HG02610 (cell line): ENCODE results near the gene ANKRD55.
"Not testable (repeated sequence)": the region's sequence is repeated elsewhere in the genome, so short reads cannot be mapped to it uniquely, and the experiment has no call there.

Experiments
- ATAC-seq: cut with Tn5 transposase; IDR thresholded peaks from one replicate; pipeline ENCODE4 v1.9.1; 2021; ENCODE audit warnings: mild to moderate bottlenecking, moderate library complexity; ENCODE audit not compliant: unreplicated experiment

Gene ANKRD55

DNA sequence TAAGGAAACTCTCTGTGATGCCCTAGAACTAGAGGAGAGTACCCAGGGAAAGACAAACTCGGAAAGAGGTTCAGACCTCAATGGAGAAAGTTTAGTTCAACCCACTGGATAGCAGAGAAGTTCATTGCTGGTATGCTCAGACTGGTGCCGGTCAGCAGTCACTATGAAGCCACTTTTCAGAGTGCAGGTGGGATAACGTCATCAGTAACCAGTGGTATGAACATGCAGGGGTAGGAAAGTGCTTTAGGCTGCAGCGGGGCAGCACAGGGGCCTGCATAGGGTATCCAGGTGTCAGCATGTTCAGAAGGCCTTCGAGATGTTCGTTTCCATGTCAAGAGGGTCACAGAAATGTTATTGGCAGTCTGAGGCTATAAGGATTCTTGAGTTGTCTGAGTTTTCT lies 20.8 kb upstream of the ANKRD55 start:
- ATAC-seq, result no peak

DNA sequence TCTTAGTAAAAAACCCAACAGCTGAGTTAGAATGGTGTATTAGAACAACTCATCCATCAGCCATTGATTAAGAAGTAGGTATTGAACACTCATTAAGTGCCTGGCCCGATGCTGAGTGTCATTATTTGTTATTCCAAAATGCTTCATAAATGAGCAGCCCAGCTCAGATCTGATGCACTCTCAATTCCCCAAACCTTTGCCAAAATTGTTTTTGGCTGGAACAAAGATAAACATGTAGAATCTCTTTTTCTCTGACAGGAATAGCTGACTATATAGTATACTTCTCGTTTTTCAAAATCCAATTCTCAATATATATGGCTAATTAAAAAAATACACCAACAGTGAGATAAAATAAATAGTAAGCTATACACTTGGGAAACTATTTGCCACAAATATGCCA lies 20.0 kb upstream of the ANKRD55 start:
- no peak for ATAC-seq

DNA sequence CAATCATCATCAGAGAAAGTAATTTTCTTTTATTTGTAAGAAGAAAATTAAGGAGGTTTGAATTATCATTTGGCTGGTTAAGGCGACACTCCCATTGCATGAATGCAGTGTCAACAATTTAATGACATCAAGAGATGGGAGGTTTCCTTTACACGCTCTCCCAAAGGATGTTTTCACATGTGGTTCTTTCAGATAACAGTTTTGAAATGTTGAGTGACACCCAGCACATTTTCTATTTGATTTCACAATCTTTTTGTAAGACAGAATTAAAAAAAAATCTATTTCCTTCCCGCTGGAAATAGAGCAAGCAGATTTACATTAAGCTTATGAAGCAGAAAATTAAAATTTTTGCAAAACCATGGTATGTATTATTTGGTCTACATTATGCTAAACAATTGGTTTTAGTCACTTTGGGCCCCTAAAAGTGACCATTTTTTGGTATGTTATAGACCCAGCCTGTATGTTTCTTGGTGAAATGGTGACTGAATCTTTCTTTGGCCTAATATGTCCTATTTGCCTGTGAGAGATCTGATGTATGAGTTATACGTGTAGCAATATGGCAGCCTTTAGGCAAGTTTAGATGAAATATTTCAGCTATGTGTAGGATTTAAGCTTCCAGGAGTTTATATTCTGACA lies 18.9 kb upstream of the ANKRD55 start:
- ATAC-seq, result no peak

DNA sequence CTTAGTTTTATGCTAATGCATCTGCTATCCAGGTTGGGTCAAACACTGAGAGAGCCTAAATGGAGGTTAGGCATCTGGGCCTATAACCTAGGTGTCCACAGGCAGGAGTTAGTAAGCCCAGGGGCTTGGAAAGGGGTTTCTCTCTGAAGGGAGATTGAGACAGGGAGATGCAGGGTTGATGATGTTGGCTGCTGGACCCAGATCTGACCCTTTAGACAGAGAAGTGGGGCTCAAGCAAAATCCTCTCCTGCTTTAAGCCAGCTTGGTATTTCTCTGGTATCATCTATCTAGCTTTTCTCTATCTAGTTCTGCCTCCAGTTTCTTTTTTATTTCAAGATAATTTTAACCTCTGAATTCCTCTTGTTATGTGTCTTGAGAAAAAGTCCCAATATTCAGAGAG lies 18.3 kb upstream of the ANKRD55 start:
- ATAC-seq, result no peak

DNA sequence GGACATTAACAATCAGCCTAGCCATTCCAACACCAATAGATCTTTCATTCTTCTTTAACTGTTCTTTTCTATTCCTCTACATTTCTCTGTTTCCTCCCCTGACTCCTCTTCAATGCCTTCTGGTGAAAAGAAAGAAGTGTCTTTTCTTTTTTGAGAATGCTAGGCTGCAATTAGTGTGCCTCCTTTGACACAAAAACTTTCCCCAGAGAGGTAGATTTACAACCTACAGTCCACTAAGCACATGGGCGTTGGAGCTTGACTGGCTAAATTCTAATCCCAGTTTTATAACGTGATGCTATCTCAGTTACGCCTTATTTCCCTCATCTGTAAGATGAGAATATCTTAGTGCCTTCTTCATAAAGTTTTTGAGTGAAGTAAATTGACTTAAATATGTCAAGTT lies 16.9 kb upstream of the ANKRD55 start:
- no peak for ATAC-seq

DNA sequence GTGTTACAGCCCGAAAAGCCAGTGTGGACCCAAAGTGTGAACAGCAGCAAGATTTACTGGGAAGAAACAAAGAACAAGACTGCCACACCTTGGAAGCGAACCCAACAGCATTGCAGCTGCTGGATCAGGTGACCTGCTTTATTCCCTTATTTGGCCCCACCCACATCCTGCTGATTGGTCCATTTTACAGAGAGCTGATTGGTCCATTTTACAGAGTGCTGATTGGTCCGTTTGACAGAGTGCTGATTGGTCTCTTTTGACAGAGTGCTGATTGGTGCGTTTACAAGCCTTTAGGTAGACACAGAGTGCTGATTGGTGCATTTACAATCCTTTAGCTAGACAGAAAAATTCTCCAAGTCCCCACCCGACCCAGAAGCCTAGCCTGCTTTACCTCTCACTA lies 16.0 kb upstream of the ANKRD55 start:
- not testable (repeated sequence) for ATAC-seq

DNA sequence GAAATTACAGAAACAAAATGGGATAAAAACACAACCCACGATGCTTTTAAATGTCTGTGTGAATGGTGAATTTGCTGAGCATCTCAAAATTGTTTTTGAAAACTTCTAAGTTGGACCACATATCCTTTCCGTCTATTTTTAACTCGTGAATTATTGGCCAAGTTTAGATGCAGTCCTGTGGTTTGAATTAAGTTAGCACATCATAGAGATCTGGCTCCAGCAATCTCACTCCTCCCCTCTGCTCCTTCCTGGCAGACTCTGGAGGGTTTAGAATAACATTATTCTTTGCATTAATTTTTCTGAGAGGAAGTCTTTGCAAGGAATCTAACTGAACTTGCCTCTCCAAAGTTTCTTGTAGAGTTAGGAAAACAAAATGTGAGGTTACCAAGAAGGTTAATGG lies 14.5 kb upstream of the ANKRD55 start:
- no peak for ATAC-seq

DNA sequence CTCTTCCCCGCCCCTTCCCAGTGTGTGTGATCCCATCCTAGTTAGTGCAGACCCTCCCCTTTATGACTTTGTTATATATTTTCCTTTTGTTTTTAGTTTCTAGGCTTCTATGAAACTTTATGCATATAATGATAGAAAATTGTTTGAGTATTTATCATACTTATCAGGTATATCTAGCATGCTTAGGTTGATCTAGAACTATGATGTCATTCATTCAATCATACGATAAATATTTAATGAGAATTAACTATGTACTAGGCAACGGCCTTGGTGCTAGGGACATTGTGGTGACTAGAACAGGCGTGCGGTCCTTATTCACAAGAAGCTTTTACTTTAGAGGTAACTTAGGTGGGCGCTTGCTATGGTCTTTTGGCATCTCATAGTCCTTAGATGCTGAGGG lies 13.6 kb upstream of the ANKRD55 start:
- ATAC-seq, result no peak

DNA sequence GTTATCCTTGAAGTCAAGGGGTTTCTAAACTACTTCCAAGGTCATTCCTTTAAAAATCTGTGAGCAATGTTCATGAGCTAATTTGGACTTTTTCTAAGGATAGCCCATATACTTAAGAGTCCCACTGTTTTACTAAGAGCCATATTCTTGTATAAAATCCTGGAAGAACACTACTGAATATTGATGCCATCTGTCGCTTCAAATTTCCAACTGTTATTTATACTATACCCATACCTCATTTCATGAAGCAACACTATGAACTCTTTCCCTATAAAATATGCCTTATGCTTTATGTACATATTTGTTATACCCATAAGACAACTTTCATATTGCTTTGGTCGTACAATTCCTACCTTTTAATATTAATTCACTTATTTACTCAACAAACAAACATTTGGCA lies 12.4 kb upstream of the ANKRD55 start:
- ATAC-seq, result no peak

DNA sequence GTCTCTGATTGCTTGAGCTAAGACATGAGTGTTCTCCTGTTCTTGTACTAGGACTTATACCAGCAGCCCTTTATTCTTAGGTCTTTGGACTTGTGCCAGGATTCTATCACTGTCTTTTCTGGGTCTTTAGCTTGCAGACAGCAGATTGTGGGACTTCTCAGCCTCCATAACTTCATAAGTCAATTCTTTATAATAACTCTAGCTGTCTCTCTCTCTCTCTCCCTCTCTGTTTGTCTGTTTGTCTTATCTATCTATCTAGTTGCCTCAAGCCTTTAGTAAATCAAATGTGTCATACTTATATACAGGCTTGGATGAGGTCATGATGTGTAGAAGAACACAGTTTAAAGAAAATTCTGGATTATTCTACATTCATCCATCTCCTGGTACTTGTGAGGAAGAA lies 11.5 kb upstream of the ANKRD55 start:
- no peak for ATAC-seq

DNA sequence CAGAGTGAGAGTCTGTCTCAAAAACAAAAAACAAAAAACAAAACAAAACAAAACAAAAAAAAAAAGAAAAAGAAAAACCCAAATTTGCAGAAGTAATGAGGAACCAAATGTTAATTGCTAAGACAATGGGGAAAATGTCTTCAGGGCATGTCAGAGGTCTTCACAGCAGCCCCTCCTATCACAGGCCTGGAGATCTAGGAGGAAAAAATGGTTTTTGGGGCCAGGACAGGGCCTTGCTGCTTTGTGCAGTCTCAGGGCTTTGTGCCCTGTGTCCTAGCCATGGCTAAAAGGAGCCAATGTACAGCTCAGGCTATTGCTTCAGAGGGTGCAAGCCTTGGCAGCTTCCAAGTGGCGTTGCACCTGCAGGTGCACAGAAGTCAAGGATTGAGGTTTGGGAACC lies 9.1 kb upstream of the ANKRD55 start:
- ATAC-seq, result not testable (repeated sequence)

DNA sequence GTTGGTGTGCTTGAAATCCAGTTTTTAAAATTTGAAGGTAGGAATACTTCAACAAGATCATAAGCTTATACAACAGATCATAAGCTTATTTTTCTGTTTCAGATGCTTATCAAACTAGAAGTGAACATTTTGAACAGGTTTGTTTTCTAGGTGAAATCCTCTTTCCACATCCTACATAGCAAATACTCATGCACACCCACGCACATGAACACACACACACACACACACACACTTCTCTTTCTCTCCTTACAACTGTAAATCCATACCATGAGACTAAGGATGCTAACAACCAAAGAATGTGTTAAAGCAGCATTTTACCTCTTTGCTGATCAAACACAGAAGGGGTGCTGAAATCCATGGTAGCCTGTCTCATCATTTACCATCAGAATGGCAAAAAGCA lies 592 bp downstream of the ANKRD55 start:
- ATAC-seq, result no peak

DNA sequence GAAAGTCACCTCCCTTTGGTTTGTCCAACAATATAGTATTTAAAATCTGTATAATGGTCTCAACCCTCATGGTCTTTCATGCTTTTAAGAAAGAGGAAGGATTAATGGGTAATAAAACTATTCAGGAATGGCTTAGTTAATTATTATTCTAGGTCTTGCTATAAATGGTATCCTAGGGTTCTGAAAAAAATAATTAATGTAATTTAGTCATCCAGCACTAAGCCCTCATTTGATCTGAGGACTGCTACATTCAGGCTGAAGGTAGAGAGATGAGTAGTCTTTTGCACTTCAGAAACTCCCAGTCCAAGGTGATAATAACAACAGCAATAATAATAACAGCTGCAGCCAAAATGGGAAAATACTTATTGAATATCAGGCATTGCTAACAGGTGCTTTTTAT lies 2.6 kb downstream of the ANKRD55 start:
- ATAC-seq, result no peak

DNA sequence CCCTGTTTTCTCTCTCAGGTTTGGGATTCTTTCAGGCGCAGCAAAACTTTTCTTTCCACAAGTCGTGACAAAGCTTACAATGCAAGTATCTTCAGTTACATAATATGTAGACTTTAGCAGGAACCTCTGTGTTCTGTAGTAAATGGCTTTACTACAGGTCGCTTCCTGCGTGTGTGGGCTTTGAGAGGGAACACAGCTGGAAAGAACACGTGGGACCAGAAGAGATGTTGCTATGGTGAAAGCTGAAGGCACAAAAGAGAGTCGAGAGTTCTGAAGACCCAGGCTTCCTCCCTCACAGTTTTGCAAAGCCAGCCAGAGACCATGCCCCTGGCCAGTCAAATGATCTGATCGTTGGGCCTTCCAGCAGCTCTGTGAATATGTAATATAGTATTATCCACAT lies 4.0 kb downstream of the ANKRD55 start:
- ATAC-seq, result no peak

DNA sequence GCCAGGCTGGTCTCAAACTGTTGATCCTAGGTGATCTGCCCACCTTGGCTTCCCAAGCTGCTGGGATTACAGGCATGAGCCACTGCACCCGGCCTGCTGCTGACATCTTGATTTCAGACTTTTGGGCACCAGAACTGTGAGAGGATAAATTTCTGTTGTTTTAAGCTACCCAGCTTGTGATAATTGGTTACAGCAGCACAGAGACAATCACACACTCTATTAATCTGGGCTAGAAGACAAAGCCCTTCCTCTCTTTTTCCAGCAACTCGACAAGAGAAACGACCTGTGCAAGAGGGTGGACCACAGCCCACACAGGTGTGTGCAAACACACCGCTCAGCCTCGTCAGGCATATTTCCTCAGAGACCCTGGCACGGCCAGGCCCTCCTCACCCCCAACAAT lies 4.5 kb downstream of the ANKRD55 start:
- no peak for ATAC-seq

DNA sequence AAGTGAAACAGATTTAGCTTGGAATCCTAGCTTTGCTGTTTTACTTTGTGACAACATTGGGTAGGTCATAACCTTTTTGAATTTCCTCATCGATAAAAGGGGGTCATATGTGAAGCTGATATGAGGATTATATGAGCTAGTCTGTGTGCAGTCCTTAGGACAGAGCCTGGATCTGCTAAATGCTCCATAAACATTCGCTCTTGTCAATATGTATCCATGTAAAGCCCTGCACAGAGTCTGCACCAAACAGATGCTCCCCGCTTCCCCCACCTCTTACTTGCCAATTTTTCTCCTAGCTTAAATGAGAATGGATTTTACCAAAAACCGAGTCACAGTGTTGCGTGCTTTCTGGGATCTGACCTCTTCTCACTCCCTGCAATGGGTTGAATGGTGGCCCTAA lies 5.4 kb downstream of the ANKRD55 start:
- ATAC-seq, result no peak

DNA sequence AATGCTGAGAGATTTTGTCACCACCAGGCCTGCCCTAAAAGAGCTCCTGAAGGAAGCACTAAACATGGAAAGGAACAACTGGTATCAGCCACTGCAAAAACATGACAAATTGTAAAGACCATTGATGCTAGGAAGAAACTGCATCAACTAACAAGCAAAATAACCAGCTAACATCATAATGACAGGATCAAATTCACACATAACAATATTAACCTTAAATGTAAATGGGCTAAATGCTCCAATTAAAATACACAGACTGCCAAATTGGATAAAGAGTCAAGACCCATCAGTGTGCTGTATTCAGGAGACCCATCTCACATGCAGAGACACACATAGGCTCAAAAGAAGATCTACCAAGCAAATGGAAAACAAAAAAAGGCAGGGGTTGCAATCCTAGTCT lies 9.8 kb downstream of the ANKRD55 start:
- ATAC-seq, result not testable (repeated sequence)

DNA sequence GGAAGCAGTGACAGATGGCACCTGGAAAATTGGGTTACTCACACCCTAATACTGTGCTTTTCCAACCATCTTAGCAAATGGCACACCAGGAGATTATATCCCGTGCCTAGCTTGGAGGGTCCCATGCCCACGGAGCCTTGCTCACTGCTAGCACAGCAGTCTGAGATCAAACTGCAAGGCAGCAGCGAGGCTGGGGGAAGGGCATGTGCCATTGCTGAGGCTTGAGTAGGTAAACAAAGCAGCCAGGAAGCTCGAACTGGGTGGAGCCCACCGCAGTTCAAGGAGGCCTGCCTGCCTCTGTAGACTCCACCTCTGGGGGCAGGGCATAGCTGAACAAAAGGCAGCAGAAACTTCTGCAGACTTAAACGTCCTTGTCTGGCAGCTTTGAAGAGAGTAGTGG lies 11.5 kb downstream of the ANKRD55 start:
- ATAC-seq, result not testable (repeated sequence)

DNA sequence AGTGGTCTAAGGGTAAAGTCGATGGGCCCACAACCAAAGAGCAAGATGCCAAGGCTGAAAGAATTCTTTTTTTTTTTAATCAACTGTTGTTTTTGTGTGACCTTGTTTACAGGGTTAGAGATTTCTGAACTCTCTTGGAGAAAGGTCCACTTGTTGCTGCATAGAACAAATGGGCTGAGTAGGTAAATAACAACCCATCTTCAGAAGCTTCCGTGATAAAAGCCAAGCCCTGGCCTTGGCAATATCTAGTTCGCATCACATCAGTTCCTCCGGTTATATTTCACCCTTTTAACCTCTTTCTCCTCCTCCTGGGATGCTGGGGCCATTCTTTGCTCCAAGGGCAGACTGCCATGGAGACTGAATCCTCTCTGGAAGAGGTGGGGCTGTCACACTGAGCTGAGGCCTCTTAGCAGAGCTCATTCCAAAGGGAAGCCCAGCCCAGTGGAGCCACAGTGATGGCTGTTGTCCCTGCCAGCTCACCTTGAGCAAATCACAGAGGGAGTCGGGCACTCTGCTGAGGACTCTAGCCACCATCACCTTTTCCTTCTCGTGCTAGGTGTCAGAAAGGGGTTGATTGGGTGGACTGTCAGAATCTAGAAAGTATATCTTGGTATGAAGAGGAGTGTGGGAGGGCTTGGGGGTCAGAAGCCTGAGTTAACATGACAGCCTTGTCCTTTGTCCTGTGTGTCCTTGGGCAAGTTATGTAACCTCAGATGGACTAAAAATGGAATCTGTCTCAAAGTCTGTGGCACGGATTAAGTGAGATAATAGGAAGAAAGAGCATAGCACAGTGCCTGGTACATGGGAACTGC lies 17.9 kb downstream of the ANKRD55 start:
- ATAC-seq, result no peak

DNA sequence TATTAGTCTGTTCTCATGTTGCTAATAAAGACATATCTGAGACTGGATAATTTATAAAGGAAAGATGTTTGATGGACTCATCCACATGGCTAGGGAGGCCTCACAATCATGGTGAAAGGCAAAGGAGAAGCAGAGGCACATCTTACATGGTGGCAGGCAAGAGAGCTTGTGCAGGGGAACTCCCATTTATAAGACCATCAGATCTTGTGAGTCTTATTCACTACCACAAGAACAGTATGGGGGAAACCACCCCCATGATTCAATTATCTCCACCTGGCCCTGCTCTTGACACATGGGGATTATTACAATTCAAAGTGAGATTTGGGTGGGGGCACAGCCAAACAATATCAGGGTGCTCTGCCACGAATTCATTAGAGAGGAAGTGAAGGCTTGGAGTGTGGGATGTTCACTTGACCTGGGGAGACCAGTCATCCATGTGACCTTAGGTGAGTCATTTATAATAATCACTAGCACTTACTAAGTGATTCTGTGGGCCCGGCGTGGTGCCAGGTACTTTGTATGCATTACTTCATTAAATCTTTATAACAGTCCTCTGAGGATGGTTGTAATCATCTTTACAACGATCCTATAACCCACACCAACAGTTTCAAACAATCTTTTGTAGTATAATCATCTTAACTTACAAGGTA lies 19.1 kb downstream of the ANKRD55 start:
- ATAC-seq, result not testable (repeated sequence)

DNA sequence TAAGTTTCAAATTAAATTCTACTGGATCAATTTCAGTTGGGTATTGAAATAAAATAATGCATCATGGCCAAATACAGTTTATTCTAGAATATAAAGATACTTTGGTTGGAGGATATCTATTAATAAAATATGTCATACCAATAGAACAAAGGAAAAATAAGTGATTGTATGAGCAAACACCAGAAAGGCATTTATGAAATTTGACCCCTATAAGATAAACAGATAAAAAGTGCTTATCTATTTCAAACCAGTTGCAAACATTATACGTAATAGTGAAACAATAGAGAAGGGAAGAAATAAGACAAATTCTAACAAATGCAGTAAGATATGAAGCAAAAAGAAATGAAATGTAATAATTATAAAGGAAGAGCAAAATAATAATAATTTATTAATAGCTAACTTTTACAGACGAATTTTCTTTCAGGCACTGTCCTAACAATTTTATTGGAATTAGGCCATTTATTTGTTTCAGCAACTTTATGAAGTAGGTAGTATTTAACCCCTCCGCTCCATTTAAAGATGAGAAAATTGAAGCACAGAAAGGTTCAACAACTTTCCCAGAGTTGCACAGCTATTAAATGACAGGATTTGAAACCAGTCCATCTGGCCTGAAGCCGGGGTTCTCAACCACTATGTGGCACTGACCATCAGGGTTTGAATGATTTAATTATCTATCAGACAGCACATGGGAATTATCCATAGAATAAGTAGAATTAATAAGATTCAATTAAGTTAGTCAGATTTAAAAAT lies 20.8 kb downstream of the ANKRD55 start:
- ATAC-seq, result no peak
